SK-N-SH treated with all-trans-retinoic acid at 6 μM for 48 hours (cell line): ENCODE data around the gene NAALADL2.

Source experiments
- ATAC-seq: fragments of 200-7000 bp; cut with Tn5 transposase; 3 replicates; pipeline ENCODE4 v1.9.1; 2020; ENCODE audit warnings: mild to moderate bottlenecking, moderate library complexity
- ARNTL ChIP-seq: fragments of 450-650 bp; formaldehyde crosslinking; IDR thresholded peaks from 2 replicates; pipeline ENCODE4 v1.5.0; 2020; ENCODE audit warnings: low read depth, mild to moderate bottlenecking, moderate library complexity, borderline replicate concordance
- BACH2 ChIP-seq: fragments of 250-450 bp; sonication (Bioruptor Pico); IDR thresholded peaks from 2 replicates; pipeline ENCODE4 v1.9.0; 2021; ENCODE audit warnings: mild to moderate bottlenecking, borderline replicate concordance
- CSDC2 ChIP-seq: fragments of 250-450 bp; sonication (Bioruptor Pico); IDR thresholded peaks from 2 replicates; pipeline ENCODE4 v1.5.0; 2020; ENCODE audit warnings: mild to moderate bottlenecking, moderate library complexity
- CSRNP3 ChIP-seq: fragments of 250-450 bp; sonication (Bioruptor Pico); IDR thresholded peaks from 2 replicates; pipeline ENCODE4 v1.5.1; 2021; ENCODE audit warnings: mild to moderate bottlenecking, moderate library complexity
- ESRRG ChIP-seq: fragments of 250-450 bp; sonication (Bioruptor Pico); IDR thresholded peaks from 2 replicates; pipeline ENCODE4 v1.6.1; 2021; ENCODE audit warnings: mild to moderate bottlenecking
- GLIS3 ChIP-seq: fragments of 250-450 bp; sonication (Bioruptor Pico); IDR thresholded peaks from 2 replicates; pipeline ENCODE4 v1.5.0; 2020; ENCODE audit warnings: mild to moderate bottlenecking, moderate library complexity
- ISL1 ChIP-seq: fragments of 250-450 bp; sonication (Bioruptor Pico); IDR thresholded peaks from 2 replicates; pipeline ENCODE4 v2.1.2; 2022; ENCODE audit warnings: mild to moderate bottlenecking, moderate library complexity
- OSR1 ChIP-seq: fragments of 250-450 bp; sonication (Bioruptor Pico); IDR thresholded peaks from 2 replicates; pipeline ENCODE4 v1.8.0; 2022; ENCODE audit warnings: moderate library complexity, mild to moderate bottlenecking, inconsistent platforms
- PATZ1 ChIP-seq: fragments of 250-450 bp; sonication (Bioruptor Pico); IDR thresholded peaks from 2 replicates; pipeline ENCODE4 v1.8.0; 2020; ENCODE audit warnings: mild to moderate bottlenecking, moderate library complexity, borderline replicate concordance
- POU6F1 ChIP-seq: fragments of 250-450 bp; sonication (Bioruptor Pico); IDR thresholded peaks from 2 replicates; pipeline ENCODE4 v1.8.0; 2021; ENCODE audit warnings: low read depth, mild to moderate bottlenecking, moderate library complexity, borderline replicate concordance
- PPARA ChIP-seq: fragments of 250-450 bp; sonication (Bioruptor Pico); IDR thresholded peaks from 2 replicates; pipeline ENCODE4 v1.5.0; 2020; ENCODE audit warnings: mild to moderate bottlenecking, borderline replicate concordance
- RARB ChIP-seq: fragments of 250-450 bp; sonication (Bioruptor Pico); IDR thresholded peaks from 2 replicates; pipeline ENCODE4 v1.8.0; 2021; ENCODE audit warnings: mild to moderate bottlenecking, moderate library complexity
- SNAI2 ChIP-seq: fragments of 250-450 bp; sonication (Bioruptor Pico); IDR thresholded peaks from 2 replicates; pipeline ENCODE4 v1.5.0; 2020; ENCODE audit warnings: mild to moderate bottlenecking, moderate library complexity
- TCF4 ChIP-seq: fragments of 250-450 bp; sonication (Bioruptor Pico); IDR thresholded peaks from 2 replicates; pipeline ENCODE4 v1.8.0; 2021; ENCODE audit warnings: mild to moderate bottlenecking, moderate library complexity, borderline replicate concordance
- TOX ChIP-seq: fragments of 250-450 bp; sonication (Bioruptor Pico); IDR thresholded peaks from 2 replicates; pipeline ENCODE4 v1.8.0; 2021; ENCODE audit warnings: mild to moderate bottlenecking, moderate library complexity, borderline replicate concordance
- TSHZ2 ChIP-seq: fragments of 250-450 bp; sonication (Bioruptor Pico); IDR thresholded peaks from 2 replicates; pipeline ENCODE4 v1.5.0; 2020; ENCODE audit warnings: mild to moderate bottlenecking, moderate library complexity
- ZC3H10 ChIP-seq: fragments of 250-450 bp; sonication (Bioruptor Pico); IDR thresholded peaks from 2 replicates; pipeline ENCODE4 v1.5.1; 2021; ENCODE audit warnings: mild to moderate bottlenecking, moderate library complexity
- ZFP3 ChIP-seq: fragments of 250-450 bp; sonication (Bioruptor Pico); IDR thresholded peaks from 2 replicates; pipeline ENCODE4 v1.5.0; 2020; ENCODE audit warnings: mild to moderate bottlenecking, moderate library complexity
- ZFP30 ChIP-seq: fragments of 450-650 bp; formaldehyde crosslinking; IDR thresholded peaks from 2 replicates; pipeline ENCODE4 v1.5.0; 2022; ENCODE audit warnings: mild to moderate bottlenecking, moderate library complexity
- ZNF70 ChIP-seq: fragments of 450-650 bp; formaldehyde crosslinking; IDR thresholded peaks from 2 replicates; pipeline ENCODE4 v1.5.0; 2020; ENCODE audit warnings: mild to moderate bottlenecking, moderate library complexity
- ZNF8 ChIP-seq: fragments of 450-650 bp; formaldehyde crosslinking; IDR thresholded peaks from 2 replicates; pipeline ENCODE4 v1.5.0; 2020; ENCODE audit warnings: mild to moderate bottlenecking, moderate library complexity

NAALADL2 gene

GRCh38 chr3:175118382-175118941 is 259.3 kb downstream of the NAALADL2 start:
- no peak for ATAC-seq
- TF ChIP-seq ZFP3 (CRISPR knock-in tag) = no peak
- TF ChIP-seq ZNF8 (CRISPR knock-in tag) = no peak
- no peak for TF ChIP-seq ZC3H10 (CRISPR knock-in tag)
- TF ChIP-seq PPARA (CRISPR knock-in tag) = no peak
- no peak for TF ChIP-seq ARNTL
- no peak for TF ChIP-seq ISL1
- no peak for TF ChIP-seq POU6F1 (CRISPR knock-in tag)
- TF ChIP-seq SNAI2 (CRISPR knock-in tag) = no peak
- TF ChIP-seq CSRNP3 (CRISPR knock-in tag) = no peak

GRCh38 chr3:175121225-175121624 is 262.1 kb downstream of the NAALADL2 start:
- TF ChIP-seq CSRNP3 (CRISPR knock-in tag) (no peak), ISL1 (no peak), OSR1 (CRISPR knock-in tag) (no peak), ZC3H10 (CRISPR knock-in tag) (no peak), SNAI2 (CRISPR knock-in tag) (no peak), ARNTL (no peak), ESRRG (CRISPR knock-in tag) (no peak), TSHZ2 (CRISPR knock-in tag) (no peak), PATZ1 (CRISPR knock-in tag) (no peak), ZFP30 (CRISPR knock-in tag) (no peak), BACH2 (CRISPR knock-in tag) (no peak), TCF4 (CRISPR knock-in tag) (no peak), RARB (CRISPR knock-in tag) (no peak), ZFP3 (CRISPR knock-in tag) (no peak), GLIS3 (no peak), CSDC2 (CRISPR knock-in tag) (no peak), ZNF70 (CRISPR knock-in tag) (no peak)
- no peak for ATAC-seq

- no peak for ATAC-seq
- TF ChIP-seq ISL1 (no peak), PATZ1 (CRISPR knock-in tag) (no peak), CSDC2 (CRISPR knock-in tag) (no peak), TSHZ2 (CRISPR knock-in tag) (no peak), TOX (CRISPR knock-in tag) (no peak), POU6F1 (CRISPR knock-in tag) (no peak), PPARA (CRISPR knock-in tag) (no peak), ZFP3 (CRISPR knock-in tag) (no peak)
Measured at GRCh38 chr3:175127075-175127662, 268.0 kb downstream of the NAALADL2 start.
